IPS DF 19.7 (cell line): ENCODE results near the gene MAPK1.
A peak's percentile ranks its signal among the peaks of the same experiment; 100 is the strongest.
"Not testable (repeated sequence)": the region's sequence is repeated elsewhere in the genome, so short reads cannot be mapped to it uniquely, and the experiment has no call there.

Experiments used
- DNase-seq: peaks from one replicate; pipeline ENCODE4 v3.0.0-alpha.2; 2013; ENCODE audit warnings: low read depth, low spot score

The MAPK1 gene

DNA sequence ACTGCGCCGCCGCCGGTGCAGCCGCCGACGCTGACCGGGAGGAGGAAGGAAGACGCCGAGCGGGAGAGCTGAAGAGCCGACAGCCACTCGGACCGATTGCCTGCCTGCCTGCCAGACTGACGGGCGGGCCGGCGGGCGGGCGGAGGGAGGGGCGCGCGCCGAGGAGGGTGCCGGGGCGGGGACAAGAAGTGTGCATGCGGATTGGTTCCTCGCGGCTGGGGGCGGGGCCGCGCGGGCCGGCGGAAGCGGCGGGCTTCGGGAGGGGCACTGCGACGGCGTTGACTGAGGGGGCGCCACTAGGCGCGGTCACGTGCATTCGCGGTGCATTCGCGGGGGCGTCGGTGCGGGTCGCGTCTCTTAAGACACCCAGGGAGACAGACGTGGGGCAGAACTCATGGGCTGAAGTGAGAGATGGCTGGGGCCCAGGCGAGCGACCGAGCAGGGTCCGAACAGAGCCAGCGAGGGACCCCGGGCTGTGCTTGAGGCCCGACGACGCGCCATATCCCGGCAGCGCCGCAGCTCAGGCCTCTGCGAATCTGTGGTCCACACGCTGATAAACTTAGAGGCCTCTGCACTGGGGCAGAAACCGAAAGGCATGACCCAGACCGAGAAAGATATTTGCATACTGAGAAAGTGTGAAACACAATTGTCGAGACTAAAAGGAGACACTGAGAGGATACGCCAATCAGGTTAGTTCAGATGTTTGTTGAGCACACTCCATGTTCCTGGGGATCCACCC, at the start of gene MAPK1:
MAPK1 (minus strand) TSS at position 118 of the 739 bp plus-strand sequence. CDS start 205 bp downstream, outside the sequence.
- peak; percentile 33 for DNase-seq

DNA sequence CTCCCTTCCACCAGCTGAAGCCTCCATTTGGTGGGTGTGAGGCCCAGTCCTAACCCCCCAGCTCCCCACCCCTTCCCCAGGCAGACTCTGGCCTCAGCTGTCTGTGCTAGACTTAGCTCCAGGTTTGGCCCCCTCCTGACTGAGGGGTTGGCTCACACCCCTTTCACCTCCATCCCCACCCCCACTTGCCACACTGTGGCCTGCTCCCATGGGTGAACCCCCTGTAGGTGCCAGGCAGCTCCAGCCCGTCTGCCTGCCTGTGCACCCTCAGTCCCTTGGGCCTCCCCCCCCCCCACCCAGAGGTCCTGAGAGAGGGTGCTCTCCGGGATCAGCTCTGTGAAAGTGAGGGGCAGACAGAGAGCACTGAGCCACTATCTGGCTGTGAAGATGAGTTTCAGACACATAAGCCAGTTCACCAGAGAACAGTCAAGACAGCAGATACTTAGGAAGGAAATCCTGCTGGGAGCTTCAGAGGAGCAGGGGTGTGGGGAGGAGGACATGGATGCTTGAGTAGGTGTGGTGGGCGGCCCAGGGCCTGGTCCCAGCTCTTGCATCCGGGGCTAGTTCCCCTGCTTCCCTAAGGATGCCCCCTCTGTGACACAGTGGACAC, 49.0 kb upstream of the MAPK1 start:
- DNase-seq = no peak

DNA sequence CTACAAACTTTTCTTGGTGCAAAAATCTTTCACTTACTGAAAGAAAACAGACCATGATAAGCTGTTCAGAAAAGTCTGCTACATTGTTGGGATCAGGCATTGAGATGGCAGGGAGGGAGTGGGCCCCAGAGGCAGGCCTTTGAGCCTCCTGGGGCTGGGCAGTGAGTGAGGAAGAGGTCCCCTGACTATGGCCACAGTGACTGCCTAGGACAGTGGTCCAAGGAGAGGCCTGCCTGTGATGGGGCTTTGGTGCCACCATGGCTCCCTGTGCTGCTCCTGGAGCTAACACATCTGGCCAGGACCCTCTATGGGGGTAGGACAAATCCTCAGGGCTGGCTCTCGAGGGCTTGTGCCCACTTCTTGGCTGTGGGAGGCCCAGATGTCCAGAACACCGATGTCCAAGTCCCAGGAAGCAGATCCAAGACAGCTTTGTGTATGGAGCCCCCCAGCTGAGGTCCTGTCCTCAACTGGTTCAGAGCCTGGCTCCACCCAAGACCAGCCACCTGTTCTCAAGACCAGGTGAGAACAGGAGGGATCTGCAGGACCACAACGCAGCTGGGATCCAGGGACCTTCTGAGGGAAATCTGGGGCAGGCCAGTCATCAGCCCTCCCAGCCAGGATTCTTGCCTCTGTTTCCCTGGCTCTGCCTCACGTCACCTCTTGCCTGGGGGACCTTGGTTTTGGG, 48.3 kb upstream of the MAPK1 start:
- no peak for DNase-seq

DNA sequence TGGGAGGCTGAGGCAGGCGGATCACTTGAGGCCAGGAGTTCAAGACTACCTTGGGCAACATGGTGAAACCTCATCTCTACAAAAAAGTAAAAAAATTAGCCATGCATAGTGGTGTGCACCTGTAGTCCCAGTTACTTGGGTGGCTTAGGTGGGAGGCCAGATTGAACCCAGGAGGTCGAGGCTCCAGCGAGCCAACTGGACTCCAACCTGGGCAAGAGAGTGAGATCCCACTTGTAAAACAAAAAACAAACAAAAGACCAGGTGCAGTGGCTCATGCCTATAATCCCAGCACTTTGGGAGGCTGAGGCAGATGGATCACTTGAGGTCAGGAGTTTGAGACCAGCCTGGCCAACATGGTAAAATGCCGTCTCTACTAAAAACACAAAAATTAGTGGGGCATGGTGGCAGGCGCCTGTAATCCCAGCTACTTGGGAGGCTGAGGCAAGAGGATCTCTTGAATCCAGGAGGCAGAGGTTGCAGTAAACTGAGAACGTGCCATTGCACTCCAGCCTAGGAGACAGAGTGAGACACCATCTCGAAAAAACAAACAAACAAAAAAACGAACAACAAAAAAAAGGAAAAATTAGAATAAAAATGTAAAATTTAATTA, 46.7 kb upstream of the MAPK1 start:
- DNase-seq = not testable (repeated sequence)

DNA sequence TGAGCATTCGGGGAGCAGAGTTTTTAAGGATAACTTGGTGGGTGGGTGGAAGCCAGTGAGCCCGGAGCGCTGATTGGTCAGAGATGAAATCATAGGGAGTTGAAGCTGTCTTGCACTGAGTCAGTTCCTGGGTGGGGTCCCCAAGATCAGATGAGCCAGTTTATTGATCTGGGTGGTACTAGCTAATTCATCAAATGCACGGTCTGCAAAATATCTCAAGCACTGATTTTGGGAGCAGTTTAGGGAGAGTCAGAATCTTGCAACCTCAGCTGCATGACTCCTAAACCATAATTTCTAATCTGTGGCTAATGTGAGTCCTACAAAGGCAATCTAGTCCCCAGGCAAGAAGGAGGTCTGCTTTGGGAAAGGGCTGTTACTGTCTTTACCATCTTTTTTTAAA, 42.9 kb upstream of the MAPK1 start:
- DNase-seq = not testable (repeated sequence)

DNA sequence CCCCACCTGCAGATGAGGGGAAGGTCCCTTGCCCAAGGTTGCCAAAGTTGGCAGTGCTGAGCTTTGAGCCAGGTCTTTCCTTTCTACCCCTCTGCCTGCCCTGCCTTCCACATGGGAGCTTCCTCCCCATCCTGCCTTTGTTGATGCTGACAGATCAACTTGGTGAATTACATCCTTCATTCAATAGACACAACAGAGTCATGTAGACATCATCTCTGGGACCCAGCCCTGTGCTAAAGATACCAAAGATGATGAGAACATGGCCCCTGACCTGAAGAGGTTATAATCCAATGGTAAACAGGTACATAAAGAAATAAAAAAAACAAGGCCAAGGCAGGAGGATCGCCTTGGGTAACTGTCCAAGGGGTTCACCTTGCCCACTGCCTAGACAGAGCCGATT, 42.4 kb upstream of the MAPK1 start:
- DNase-seq = no peak

DNA sequence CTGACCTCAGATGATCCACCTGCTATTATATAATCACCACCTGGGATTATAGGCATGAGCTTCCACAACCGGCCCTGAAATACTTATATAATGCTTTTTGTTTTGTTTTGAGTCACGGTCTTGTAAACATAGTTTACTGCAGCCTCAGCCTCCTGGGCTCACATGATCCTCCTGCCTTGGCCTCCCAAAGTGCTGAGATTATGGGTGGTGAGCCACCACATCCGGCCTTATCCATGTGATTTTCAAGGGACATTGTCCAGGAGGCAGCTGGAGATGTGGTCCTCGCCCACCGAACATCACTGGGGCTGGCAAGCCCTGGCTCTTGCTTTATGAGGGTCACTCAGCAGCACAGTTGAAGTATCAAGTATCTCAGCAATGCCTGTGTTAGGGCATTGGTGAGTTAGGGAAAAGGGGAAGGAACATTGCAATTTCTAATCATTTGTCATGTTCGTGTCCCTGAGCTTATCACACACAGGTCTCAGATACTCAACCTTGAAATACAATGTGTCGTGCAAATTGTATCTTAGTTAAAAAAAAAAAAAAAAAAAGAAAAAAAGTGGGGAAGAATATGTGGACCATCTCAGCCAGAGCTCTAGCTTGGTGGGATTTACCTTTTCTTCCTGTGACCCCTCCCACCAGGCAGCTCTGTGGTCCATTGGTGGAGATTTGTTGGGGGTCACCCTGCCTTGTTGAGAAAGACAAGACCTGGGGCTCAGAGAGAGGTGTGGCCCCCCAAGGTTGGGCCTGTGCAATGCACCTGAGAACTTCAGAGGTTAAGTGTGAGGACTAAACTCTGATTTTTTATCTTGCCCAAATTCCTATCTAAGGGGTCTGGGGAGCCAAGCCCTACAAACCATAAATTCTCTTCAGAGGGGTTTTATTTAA, 40.4 kb upstream of the MAPK1 start:
- no peak for DNase-seq

DNA sequence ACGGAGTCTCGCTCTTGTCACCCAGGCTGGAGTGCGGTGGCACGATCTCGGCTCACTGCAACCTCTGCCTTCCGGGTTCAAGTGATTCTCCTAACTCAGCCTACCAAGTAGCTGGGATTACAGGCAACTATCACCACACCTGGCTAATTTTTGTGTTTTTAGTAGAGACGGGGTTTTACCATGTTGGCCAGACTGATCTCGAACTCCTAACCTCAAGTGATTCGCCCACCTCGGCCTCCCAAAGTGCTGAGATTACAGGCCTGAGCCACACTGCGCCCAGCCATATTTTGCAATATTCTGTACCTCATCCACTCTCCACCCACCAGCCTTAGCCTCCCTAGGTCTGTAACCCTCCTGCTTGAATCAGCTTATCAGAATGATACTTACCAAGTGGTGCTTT, 37.8 kb upstream of the MAPK1 start:
- DNase-seq = not testable (repeated sequence)

DNA sequence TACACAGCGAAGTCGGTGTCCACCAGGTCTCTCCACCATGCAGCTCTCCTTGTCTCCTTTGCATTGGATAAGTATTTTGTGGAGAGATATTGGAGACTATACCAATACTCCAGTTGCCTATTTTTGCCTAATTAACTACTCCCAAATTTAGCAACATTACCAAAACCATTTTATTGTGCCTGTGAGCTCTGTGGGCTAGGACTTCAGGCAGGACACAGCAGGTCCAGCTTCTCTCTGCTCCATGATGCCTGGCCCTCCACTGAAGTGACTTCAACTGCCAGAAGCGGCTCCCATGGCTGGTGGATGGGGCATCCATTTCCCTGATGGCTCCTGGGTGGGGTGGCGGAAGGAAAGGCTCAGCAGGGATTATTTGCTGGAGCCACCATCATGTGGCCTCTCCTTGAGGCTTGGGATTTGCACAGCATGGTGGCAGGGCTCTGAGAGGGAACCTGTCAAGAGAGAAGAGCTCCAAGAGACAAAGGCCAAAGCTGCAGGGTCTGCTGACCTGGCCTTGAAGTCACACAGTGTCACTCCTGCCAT, 36.9 kb upstream of the MAPK1 start:
- no peak for DNase-seq

DNA sequence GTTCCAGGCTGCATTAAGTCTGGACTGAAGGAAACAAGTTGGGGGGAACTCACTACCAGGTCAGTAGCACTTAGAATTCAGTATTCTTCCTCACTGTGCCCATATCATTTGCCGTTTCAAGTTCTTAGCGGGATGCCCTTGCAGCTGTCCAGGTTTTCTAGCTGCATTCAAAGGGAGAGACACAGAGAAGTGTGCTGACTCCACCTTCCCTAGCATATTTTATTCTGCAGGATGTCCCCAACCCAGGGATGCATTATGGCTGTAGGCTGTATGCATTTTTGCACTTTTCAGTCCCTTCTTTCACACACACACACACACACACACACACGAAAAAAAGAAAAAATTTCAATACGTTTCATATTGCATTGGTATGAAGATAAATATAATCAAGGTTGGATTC, 35.8 kb upstream of the MAPK1 start:
- DNase-seq = no peak

DNA sequence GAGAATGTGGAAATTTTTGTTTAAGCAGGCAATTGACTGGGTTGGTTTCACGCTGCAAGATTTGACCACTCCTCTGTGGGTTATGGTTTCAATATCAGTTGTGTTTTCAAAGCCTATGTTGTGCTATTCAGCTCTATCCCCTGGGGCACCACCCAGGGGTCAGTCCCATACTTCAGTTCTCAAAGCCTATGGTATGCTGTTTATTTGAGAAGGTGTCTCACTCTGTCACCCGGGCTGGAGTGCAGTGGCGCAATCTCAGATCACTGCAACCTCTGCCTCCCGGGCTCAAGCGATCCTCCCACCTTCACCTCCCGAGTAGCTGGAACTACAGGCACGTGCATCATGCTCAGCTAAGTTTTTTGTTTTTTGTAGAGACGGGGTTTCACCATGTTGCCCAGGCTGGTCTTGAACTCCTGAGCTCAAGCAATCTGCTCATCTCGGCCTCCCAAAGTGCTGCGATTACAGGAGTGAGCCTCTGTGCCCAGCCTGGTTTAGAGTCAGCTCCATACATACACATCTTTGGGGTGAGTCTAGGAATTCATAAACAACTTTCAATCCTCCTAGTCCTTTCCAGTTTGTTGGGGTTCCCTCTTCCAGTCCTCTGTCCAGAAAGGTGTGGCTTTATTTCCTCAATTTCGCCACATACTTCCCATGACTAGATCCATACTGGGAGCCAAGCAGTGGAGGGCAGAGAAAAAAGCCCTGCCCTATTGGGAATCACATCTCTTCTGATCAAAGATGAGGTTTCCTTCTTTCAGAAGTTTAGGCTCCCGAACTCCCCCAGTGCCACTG, 35.0 kb upstream of the MAPK1 start:
- no peak for DNase-seq

DNA sequence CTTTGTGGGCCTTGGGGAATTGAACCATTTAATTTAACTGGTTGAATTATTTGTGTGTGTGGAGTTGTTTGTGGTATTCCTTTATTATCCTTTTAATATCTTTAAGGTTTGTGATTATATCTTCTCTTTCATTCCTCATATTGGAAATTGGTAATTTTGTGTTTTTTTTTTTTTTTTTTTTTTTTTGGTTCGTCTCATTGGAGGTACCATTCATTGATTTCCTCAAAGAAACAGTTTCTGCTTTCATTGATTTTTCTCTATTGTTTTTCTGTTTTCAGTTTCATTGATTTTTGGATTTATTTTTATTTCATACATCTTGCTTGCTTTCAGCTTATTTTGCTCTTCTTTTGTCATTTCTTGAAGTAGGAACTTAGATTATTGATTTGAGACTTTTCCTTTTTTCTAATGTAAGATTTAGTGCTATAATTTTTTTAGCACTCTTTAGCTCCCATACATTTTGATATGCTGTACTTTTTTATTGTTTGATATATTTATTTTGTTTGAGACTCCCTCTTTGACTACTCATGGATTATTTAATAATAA, 31.0 kb upstream of the MAPK1 start:
- no peak for DNase-seq

DNA sequence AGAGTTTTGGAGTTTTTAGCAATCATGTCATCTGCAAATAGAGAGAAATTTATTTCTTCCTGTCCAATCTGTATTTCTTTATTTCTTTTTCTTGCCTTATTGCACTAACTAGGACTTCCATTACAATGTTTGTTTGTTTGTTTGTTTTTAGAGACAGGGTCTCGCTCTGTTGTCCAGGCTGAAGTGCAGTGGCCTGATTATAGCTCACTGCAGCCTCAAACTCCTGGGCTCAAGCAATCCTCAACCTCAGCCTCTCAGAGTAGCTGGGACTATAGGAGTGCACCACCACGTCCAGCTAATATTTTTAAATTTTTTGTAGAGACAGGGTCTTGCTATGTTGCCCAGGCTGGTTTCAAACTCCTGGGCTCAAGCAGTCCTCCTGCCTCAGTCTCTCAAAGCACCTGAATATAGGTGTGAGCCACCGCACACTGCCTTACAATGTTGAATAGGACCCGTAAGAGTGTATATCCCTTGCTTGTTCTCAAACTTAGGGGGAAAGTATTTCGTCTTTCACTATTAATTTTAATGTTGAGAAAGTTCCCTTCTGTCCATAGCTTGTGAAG, 29.6 kb upstream of the MAPK1 start:
- no peak for DNase-seq

DNA sequence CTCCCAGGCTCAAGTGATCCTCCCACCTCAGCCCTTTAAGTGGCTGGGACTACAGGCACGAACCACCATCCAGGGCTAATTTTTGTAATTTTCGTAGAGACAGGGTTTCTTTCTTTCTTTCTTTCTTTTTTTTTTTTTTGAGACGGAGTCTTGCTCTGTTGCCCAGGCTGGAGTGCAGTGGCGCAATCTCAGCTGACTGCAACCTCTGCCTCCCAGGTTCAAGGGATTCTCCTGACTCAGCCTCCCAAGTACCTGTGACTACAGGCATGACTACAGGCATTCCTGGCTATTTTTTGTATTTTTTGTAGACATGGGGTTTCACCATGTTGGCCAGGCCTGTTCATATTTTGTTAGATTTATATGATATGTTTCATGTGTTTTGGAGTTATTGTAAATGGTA, 28.8 kb upstream of the MAPK1 start:
- DNase-seq = not testable (repeated sequence)

DNA sequence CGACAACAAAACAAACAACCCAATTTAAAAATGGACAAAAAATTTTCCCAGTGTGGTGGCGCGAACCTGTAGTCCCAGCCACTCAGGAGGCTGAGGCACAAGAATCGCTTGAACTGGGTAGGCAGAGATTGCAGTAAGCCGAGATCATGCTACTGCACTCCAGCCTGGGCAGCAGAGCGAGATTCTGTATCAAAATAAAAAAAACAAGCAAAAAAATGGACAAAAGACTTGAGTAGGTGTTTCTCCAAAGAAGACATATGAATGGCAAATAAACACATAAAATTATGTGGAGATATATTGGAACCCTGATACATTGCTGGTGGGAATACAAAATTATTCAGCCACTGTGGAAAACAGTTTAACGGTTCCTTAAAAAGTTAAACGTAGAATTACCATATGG, 27.4 kb upstream of the MAPK1 start:
- no peak for DNase-seq

DNA sequence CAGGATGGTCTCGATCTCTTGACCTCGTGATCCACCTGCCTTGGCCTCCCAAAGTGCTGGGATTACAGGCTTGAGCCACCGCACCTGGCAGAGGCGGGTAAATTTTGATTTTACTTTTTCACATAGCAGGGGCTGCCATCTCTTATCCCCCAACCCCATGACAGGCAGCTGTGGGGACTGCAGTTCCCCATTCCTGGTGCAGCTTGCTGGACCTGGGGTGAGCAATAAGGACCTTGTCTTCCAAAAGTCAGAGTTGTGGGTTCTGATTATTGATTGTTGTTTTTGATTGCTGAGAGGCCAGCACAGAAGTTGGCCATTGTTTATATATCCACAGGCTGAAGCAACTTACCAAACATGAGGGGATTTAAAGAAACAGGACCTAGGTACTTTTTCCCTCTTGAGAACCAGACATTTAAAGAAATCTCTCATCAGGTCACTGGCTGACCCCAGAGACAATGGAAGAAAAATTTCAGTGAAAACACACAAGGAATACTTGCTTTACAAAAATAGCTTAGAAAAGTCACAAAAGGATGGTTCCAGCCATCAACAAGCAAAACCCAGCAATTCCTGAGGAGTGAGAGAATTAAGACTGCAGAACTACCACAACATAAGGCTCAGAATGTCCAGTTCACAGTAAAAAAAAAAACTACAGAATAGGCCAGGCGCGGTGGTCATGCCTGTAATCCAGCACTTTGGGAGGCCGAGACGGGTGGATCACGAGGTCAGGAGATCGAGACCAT, 22.0 kb upstream of the MAPK1 start:
- no peak for DNase-seq

DNA sequence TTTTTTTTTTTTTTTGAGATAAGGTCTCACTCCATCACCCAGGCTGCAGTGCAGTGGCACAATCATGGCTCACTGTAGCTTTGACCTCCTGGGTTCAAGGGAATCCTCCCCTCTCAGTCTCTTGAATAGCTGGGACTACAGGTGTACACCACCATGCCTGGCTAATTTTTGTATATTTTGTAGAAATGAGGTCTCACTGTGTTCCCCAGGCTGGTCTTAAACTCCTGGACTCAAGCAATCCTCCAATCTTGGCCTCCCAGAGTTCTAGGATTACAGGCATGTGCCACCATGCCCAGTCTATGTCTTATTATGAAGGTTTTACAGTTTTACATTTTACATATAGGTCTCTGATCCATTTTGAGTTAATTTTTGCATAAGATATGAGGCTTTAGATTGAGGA, 20.4 kb upstream of the MAPK1 start:
- DNase-seq = no peak

DNA sequence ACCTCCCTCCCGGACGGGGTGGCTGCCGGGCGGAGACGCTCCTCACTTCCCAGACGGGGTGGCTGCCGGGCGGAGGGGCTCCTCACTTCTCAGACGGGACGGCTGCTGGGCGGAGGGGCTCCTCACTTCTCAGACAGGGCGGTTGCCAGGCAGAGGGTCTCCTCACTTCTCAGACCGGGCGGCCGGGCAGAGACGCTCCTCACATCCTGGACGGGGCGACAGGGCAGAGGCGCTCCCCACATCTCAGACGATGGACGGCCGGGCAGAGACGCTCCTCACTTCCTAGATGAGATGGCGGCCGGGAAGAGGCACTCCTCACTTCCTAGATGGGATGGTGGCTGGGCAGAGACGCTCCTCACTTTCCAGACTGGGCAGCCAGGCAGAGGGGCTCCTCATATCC, 16.5 kb upstream of the MAPK1 start:
- DNase-seq = not testable (repeated sequence)

DNA sequence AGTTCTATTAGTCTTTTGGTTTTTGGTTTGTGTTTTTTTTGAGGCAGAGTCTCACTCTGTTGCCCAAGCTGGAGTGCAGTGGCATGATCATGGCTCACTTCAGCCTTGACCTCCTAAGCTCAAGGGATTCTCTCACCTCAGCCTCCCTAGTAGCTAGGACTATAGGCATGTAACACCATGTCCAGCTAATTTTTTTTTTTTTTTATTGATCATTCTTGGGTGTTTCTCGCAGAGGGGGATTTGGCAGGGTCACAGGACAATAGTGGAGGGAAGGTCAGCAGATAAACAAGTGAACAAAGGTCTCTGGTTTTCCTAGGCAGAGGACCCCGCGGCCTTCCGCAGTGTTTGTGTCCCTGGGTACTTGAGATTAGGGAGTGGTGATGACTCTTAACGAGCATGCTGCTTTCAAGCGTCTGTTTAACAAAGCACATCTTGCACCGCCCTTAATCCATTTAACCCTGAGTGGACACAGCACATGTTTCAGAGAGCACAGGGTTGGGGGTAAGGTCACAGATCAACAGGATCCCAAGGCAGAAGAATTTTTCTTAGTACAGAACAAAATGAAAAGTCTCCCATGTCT, 15.4 kb upstream of the MAPK1 start:
- not testable (repeated sequence) for DNase-seq
